Ureter (tissue), 1 donor: Measurements from ENCODE around the gene TMEM131. TPM values are rescaled to one million over a fixed set of nuclear protein-coding genes. Genes with fewer than 3 reads are reported as not detected.

Experiments
- DNase-seq: peaks from one replicate; pipeline ENCODE4 v3.0.0-alpha.2; 2020; ENCODE audit warnings: low spot score
- total RNA-seq: library from RNA; stranded (reverse); gene quantifications from one replicate; pipeline ENCODE4 v1.2.4, GENCODE V29; 2023
- donor health status: DM: yes; HTN: yes; CAD: no.

Gene TMEM131
- total RNA-seq, 1 donor from 2014 or later = 67.7 TPM

- no peak for DNase-seq
These were observed 24.8 kb upstream of the TMEM131 start for GRCh38 chr2:98020516-98020915.

DNA sequence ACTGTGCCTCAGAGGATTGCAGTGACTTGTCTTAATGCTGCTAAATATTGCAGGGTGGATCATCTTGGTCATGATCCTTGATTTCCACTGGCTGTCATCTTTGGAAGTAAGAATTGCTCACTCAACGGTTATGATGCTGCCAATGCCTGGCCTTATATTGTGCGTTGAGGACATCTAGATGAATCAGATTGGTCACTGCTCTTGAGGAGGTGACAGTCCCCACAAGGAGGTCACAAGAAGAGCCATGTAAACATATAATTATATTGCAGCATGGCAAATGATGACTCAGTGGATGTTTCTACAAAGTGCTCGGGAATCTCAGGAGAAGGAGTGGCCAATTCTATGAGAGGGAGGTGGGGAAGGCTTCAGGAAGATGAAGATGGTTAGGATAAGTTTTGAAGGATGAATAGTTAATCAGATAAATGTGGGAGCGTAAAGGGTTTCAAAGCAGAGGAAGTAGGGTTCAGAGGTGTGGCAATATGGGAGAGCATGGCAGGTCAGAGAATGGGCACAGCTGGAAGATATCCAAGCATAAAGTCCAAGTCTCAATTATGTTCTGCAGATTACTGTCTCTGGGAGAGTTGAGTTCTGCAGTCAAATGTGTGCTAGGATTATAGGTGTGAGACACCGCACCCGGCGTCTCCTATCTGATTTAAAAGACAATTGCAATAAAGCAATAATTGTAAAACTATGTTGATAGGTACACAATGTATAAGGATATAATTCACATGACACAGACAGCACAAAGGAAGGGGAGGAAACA is 21.3 kb upstream of the TMEM131 start:
- no peak for DNase-seq

GRCh38 chr2:98015671-98016070 is 19.9 kb upstream of the TMEM131 start:
- DNase-seq = no peak

GRCh38 chr2:98014379-98014778 is 18.6 kb upstream of the TMEM131 start:
- DNase-seq = no peak

- no peak for DNase-seq
These were observed 17.8 kb upstream of the TMEM131 start for GRCh38 chr2:98013407-98014042.

DNA sequence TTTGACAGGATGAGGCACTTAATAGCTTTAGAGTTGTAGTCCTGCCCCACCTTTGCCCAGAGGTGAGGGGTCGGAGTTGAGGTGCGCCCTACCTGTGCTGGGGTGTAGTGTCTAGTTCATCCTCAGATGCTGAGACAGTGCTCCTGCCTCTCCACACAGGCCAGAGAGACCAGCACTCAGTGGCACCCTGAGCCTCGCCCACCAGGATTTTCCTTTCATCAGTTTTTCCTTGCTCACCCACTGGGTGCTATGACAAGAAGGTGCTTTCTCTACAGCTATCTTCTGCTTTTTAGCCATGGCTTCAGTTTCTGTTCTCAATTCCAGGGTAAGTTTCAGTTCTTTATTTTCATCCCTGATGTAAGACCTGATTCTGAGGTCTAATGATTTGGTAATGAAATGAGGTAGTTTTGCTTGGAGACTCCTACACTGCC is 16.8 kb upstream of the TMEM131 start:
- DNase-seq = no peak

DNA sequence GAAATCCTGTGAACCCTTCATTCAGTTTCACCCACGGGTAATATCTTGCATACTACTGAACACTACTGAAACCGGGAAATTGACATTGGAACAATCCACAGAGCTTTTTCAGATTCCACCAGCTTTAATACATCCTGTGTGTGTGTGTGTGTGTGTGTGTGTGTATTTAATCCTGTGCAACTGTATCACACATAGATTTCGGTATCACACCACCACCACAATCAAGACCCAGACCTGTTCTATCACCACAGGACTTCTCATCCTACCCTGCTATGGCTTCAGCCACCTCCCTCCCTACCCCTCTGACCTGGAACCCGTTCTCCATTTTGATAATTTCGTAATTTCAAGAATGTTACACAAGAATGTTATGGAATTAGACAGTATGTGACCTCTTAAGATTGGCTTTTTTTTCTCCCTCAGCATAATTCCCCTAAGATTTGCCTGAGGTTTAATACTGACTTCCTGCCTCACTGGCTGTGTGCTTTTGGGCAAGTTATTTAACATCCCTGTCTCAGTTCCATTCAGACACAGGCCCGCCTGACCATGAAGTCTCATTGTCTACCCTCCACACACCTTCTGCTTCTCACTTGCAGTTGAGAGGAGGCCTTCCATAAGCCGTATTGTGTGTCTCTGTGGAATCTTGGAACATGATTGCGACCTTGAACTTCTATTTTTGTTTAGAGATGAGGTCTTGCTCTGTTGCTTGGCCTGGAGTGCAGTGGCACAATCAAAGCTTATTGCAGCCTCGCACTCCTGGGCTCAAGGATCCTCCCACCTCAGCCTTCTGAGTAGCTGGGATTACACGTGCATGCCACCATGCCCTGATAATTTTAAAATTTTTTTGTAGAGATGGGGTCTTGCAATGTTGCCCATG is 14.4 kb upstream of the TMEM131 start:
- DNase-seq = no peak

- no peak for DNase-seq
These were observed 12.7 kb upstream of the TMEM131 start for GRCh38 chr2:98008415-98008814.

DNA sequence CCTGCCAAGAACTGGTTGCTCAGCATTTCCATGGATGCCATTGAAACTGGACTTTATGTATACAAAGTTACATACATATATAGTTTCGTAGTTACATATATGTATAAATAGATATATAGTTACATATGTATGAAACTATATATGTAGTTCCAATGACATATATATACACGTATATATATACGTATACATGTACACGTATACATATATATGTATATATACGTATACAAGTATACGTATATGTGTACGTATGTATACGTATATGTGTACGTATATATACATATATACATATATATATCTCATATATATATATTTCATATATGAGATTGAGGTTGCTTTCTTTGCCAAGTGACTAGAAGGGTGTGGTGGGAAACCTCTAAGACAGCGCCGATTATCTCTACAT is 10.6 kb upstream of the TMEM131 start:
- DNase-seq = no peak

GRCh38 chr2:98004613-98005012 is 8.9 kb upstream of the TMEM131 start:
- DNase-seq = no peak

DNA sequence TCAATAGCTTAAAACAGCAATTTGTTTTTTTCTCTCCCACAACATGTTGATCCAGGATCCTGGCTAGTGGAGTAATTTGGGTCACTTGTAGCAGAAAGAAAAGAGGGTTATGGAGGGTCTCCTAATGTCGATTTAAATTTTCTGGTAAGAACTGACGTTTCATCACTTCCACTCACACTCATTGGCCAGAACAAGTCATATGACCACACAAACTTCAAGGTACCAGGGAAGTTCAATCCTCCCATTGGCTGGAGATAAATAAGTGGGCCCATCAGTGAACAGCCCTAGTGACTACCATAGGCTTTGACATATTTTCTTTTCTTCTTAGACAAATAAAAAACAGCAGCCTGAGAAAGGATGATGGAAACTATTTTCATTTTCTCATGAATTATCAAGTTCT is 8.3 kb upstream of the TMEM131 start:
- no peak for DNase-seq

DNA sequence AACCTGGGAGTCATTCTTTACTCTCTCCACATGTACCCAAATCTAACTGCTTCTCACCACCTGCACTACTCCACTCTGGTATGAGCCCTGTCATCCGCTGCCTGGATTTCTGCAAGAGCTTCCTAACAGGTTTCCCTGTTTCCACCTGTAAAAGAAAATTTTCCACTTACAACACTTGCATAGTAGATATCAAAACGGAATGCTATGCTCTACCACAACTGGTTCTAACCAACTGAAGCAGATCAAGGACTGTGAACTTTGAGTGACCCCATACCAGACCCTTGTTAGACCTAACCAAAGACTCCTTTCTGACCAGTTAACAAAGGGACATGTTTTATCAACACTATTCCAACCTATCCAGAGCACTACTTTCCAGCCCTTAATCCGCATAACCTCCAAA is 3.8 kb upstream of the TMEM131 start:
- DNase-seq = no peak

DNA sequence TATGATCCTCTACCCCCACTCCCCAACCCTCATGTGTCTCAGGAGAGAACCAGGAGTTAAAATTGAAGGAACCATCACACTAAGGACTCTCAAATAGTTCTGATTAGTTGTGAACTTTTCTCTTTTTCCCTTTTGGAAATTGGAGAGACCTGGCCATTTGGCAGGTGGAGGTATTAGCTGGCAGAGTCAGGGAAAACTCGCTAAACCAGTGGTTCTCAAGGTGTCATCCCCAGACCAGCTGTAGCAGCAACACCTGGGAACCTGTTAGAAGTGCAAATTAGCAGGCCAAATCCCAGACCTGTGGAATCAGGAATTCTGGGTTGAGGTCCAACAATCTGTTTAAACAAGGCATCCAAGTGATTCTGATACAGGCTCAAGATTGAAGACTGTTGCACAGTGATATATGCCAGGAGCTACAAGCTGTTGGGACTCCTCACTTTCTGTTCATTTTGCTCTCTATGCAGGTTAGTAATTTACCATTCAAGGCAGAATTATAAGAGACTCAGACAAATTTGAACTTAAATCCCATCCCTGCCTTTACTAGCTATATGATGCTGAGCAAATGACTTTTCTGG is 2.8 kb upstream of the TMEM131 start:
- DNase-seq = no peak

GRCh38 chr2:97997784-97998392 is 2.1 kb upstream of the TMEM131 start:
- DNase-seq = no peak

GRCh38 chr2:97996679-97997078 is 931 bp upstream of the TMEM131 start:
- no peak for DNase-seq

GRCh38 chr2:97995026-97995733 is 568 bp downstream of the TMEM131 start:
- DNase-seq = peak; percentile 46

DNA sequence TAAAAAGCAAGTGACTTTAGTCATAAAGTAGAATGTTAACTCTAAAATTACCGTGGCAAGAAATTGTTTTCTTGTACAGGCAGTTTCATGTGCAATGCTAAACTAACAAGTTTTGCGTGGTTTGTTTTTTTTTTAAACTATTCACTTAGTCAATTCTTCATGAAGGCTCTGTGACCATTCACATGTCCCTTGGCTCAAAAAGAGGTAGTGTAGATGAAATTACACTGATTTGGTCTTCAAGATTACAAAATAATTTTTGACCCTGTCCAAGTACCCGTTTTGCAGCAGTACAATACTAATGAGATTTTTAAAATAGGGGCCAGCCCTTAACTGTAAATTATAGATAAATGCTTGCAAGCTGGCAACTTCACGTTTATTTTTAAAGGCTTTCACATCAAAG is 1.3 kb downstream of the TMEM131 start:
- DNase-seq = no peak

GRCh38 chr2:97993926-97994325 is 1.8 kb downstream of the TMEM131 start:
- no peak for DNase-seq

DNA sequence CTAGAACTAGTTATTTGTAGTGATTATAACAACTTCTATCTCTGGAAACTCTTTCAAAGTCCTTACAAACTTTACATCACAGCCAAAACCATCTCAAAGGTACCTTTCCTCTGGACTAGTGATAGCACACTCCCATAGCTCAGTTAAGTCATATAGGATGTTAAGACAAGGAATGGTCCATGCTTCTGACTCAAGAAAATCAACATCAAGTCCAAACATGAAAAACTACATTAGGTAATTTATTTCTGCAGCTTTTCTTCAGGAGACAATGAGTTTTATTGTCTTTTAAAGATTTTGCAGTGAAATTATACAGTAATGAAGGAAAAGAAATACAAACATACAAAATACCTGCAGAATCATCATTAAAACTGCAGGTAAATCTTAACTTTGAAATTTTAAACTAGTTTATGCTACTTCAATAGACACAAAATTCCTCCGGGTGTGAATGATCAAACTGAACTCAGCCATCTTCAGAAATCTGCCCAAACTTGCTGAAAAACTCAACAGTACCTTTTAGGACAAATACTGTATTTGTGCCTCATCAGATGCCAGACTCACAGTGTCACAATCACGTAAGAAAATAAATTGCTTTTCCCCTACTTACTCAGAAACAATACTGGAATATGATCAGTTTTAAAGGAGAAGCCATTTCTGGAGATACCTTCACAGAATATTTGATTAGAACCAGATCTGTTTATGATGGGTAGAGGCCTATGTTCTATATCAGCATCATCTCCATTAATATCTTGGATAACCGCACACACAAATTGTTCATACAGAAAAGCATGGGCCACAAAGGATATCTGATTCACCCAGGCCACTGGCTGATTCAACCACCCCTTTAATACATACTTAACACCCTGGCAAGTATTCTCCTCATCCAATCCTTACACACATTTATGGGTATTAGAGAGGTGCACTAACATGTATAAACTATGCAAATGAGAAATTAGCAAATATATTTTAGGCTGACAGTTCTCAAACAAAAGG is 2.6 kb downstream of the TMEM131 start:
- DNase-seq = no peak
